Endothelial cell of umbilical vein (primary cell): ENCODE data around the gene C1orf159. TPM values are rescaled to one million over a fixed set of nuclear protein-coding genes. Genes with fewer than 3 reads are reported as not detected.
A peak's percentile ranks its signal among the peaks of the same experiment; 100 is the strongest.

ENCODE experiments used
- BruUV-seq: library from RNA; stranded (reverse); fragments of 400-500 nt; replicated peaks from 2 replicates; lab custom pipeline; 2021; lab: Mats Ljungman, UMichigan
- CTCF ChIA-PET: fragments of 300-600, 350-600 bp; sonication (Branson Sonifier 250); formaldehyde crosslinking; loops from one replicate; lab custom pipeline; 2021; ENCODE audit warnings: antibody characterized with exemption, inconsistent platforms; lab: Charles Lee
- POLR2A ChIA-PET: fragments of 300-600, 350-600 bp; sonication (Branson Sonifier 250); formaldehyde crosslinking; loops from one replicate; lab custom pipeline; 2021; ENCODE audit warnings: antibody characterized with exemption, inconsistent platforms; lab: Charles Lee
- DNase-seq: peaks from one replicate; pipeline ENCODE4 v3.0.0-alpha.2; 2011; ENCODE audit warnings: low read depth, low spot score
- FAIRE-seq: peaks from 2 replicates; lab custom pipeline; 2011; peaks lifted over from hg19 to GRCh38; lab: Jason Lieb, UNC
- H2AFZ ChIP-seq: 2 replicates; pipeline ENCODE4 v1.6.0; 2012; ENCODE audit warnings: low read depth, low read length, control low read depth, inconsistent platforms
- H3K27ac ChIP-seq: 2 replicates; pipeline ENCODE4 v1.5.1; 2011; ENCODE audit warnings: low read depth, mild to moderate bottlenecking, control low read depth, low read length, moderate library complexity; ENCODE audit not compliant: insufficient read depth
- H3K27me3 ChIP-seq, 2 experiments: 2 replicates each; pipeline versions ENCODE4 v1.6.0 to v1.6.1; 2011; ENCODE audit warnings: low read length in 2 of 2, mixed read lengths in 1 of 2; ENCODE audit not compliant: control insufficient read depth in 2 of 2, insufficient read depth in 2 of 2
- H3K36me3 ChIP-seq, 2 experiments: 2 replicates in 1 of 2; 3 replicates in 1 of 2; pipeline ENCODE4 v1.5.1; 2011; ENCODE audit warnings: low read length in 2 of 2, mild to moderate bottlenecking in 1 of 2, moderate library complexity in 1 of 2; ENCODE audit not compliant: control insufficient read depth in 2 of 2, insufficient read depth in 2 of 2; ENCODE audit errors: extremely low read depth in 1 of 2
- H3K4me1 ChIP-seq: 3 replicates; pipeline ENCODE4 v1.5.1; 2011; ENCODE audit warnings: mild to moderate bottlenecking, low read length; ENCODE audit not compliant: control insufficient read depth, insufficient read depth; ENCODE audit errors: extremely low read depth
- H3K4me2 ChIP-seq: 2 replicates; pipeline ENCODE4 v1.6.1; 2011; ENCODE audit warnings: low read length, control low read depth, mixed read lengths; ENCODE audit not compliant: insufficient read depth
- H3K4me3 ChIP-seq, 3 experiments: fragments of 200-600 bp in 1 of 3; sonication (generic), shearing (Covaris generic) in 1 of 3; replicated peaks in 1 of 3; 2 replicates each; pipeline ENCODE4 v1.5.1; 2011 to 2016; ENCODE audit warnings: control low read depth in 3 of 3, low read length in 3 of 3, mild to moderate bottlenecking in 2 of 3, inconsistent platforms in 1 of 3, low read depth in 1 of 3, moderate library complexity in 1 of 3; ENCODE audit not compliant: insufficient read depth in 1 of 3
- H3K79me2 ChIP-seq: 2 replicates; pipeline ENCODE4 v1.6.0; 2012; ENCODE audit warnings: low read length, inconsistent platforms; ENCODE audit not compliant: control insufficient read depth, insufficient read depth
- H3K9ac ChIP-seq: replicated peaks from 2 replicates; pipeline ENCODE3; 2011; ENCODE audit warnings: low read length, control low read depth; ENCODE audit not compliant: insufficient read depth; ENCODE audit errors: extremely low read depth
- H3K9me1 ChIP-seq: replicated peaks from 3 replicates; pipeline ENCODE4 v1.6.0; 2011; ENCODE audit warnings: mild to moderate bottlenecking, low read length; ENCODE audit not compliant: control insufficient read depth, insufficient read depth; ENCODE audit errors: extremely low read depth
- H3K9me3 ChIP-seq: replicated peaks from 2 replicates; pipeline ENCODE4 v1.5.1; 2012; ENCODE audit warnings: low read length, inconsistent platforms; ENCODE audit not compliant: control insufficient read depth, insufficient read depth
- H4K20me1 ChIP-seq: replicated peaks from 2 replicates; pipeline ENCODE3; 2011; ENCODE audit warnings: mild to moderate bottlenecking, low read length; ENCODE audit not compliant: control insufficient read depth, insufficient read depth; ENCODE audit errors: extremely low read depth
- CTCF ChIP-seq, 2 donors: IDR thresholded peaks; 1 replicate in 1 of 2; 2 replicates in 1 of 2; pipeline ENCODE4 v1.5.1; 2011; ENCODE audit warnings: low read length in 2 of 2, mild to moderate bottlenecking in 2 of 2, moderate library complexity in 2 of 2, control low read depth in 1 of 2, inconsistent platforms in 1 of 2, low read depth in 1 of 2; ENCODE audit not compliant: insufficient read depth in 1 of 2; ENCODE audit errors: extremely low read depth in 1 of 2
- EZH2 ChIP-seq: IDR thresholded peaks from 2 replicates; pipeline ENCODE4 v1.6.1; 2012; ENCODE audit warnings: borderline replicate concordance, low read depth, mild to moderate bottlenecking, moderate library complexity, low read length, inconsistent platforms; ENCODE audit not compliant: severe bottlenecking
- FOS ChIP-seq: IDR thresholded peaks from 2 replicates; pipeline ENCODE4 v1.6.1; 2011; ENCODE audit warnings: mild to moderate bottlenecking, low read length, moderate library complexity, borderline replicate concordance; ENCODE audit not compliant: insufficient read depth
- GATA2 ChIP-seq: IDR thresholded peaks from 2 replicates; pipeline ENCODE4 v1.7.0; 2011; ENCODE audit warnings: low read depth, mild to moderate bottlenecking, moderate library complexity, mixed read lengths, low read length; ENCODE audit not compliant: insufficient read length, insufficient read depth
- JUN ChIP-seq: IDR thresholded peaks from 2 replicates; pipeline ENCODE4 v1.6.1; 2011; ENCODE audit warnings: borderline replicate concordance, low read depth; ENCODE audit not compliant: insufficient read length, insufficient read depth
- MAX ChIP-seq: IDR thresholded peaks from 2 replicates; pipeline ENCODE4 v1.6.1; 2011; ENCODE audit not compliant: insufficient read depth, insufficient read length
- MYC ChIP-seq: IDR thresholded peaks from one replicate; pipeline ENCODE4 v1.6.1; 2011; ENCODE audit warnings: mild to moderate bottlenecking, low read depth, low read length
- POLR2A ChIP-seq: IDR thresholded peaks from 2 replicates; pipeline ENCODE4 v1.6.1; 2012; ENCODE audit warnings: low read depth, mild to moderate bottlenecking, control low read depth, low read length
- POLR2AphosphoS5 ChIP-seq: IDR thresholded peaks from 2 replicates; pipeline ENCODE4 v1.6.1; 2012; ENCODE audit warnings: low read depth, mild to moderate bottlenecking, control low read depth, low read length, moderate library complexity; ENCODE audit not compliant: insufficient read depth
- dilution Hi-C: fragments of 300-500 bp; cut with MboI; formaldehyde crosslinking; loops from one replicate; pipeline ENCODE4 v1.15.0; 2019; ENCODE audit warnings: low sequenced_read_pairs; ENCODE audit not compliant: extremely low pct_ligation_motif_present
- intact Hi-C: fragments of 100-400 bp; cut with micrococcal nuclease; formaldehyde crosslinking; loops from one replicate; pipeline ENCODE4 v1.10.0; 2022
- polyA plus RNA-seq, 4 experiments: library from polyadenylated mRNA; depleted of rRNA in 3 of 4; stranded (reverse) in 3 of 4; unstranded in 1 of 4; fragments of >200 nt; gene quantifications; 2 replicates each; pipeline versions ENCODE4 v1.2.1 to v1.2.3, GENCODE V29; 2011 to 2012; ENCODE audit warnings: missing spikeins in 1 of 4
- total RNA-seq: library from RNA; stranded (reverse); gene quantifications from 2 replicates; pipeline ENCODE4 v1.2.3, GENCODE V29; 2021

Gene C1orf159
- total and polyA plus RNA-seq, 2 donors (not counting 3 experiments of a cell fraction or from before 2014, with no cell fraction given) = 16.1 to 20.1 TPM

GRCh38 chr1:1115136-1115785 is 628 bp downstream of the C1orf159 start:
- CTCF ChIA-PET = interaction anchor here (0.6 kb wide), 1 partner anchor 177 kb away, joined by 6 read pairs; no protein-coding TSS in a partner anchor
- Histone ChIP-seq H3K9me1 (no peaks in the 10 kb centered on the region), H3K4me1 (no peaks in the 10 kb centered on the region), H2AFZ (no peak overlapping the region), H3K27ac (no peak overlapping the region), H3K4me2 (peak overlapping the region; percentile 76), H3K36me3 (no peaks in the 10 kb centered on the region), H3K79me2 (peaks cover 2% of the 10 kb centered on the region), H3K9me3 (no peaks in the 10 kb centered on the region), H3K4me3 (peak overlapping the region; percentile 24 to 59 (median 38)), H3K9ac (peak overlapping the region; percentile 49), H3K27me3 (peaks cover 0 to 2% of the 10 kb centered on the region in 2 experiments), H4K20me1 (no peaks in the 10 kb centered on the region)
- no peak for TF ChIP-seq EZH2
- TF ChIP-seq MAX = no peak
- no peak for TF ChIP-seq JUN
- TF ChIP-seq POLR2AphosphoS5 = no peak
- no peak for TF ChIP-seq POLR2A
- no peak for TF ChIP-seq MYC
- no peak for TF ChIP-seq FOS
- TF ChIP-seq CTCF (IDR thresholded peaks at IDR 0.05; ENCODE audit: extremely low read depth in 1 of 2, insufficient read depth in 1 of 2, low read depth in 1 of 2, low read length in 2 of 2) = no peak
- TF ChIP-seq GATA2 = no peak
- POLR2A ChIA-PET = no interaction called here
- FAIRE-seq (no peak), DNase-seq (no peak)
- intact Hi-C loops (loop anchor here (5.0 kb wide), 1 partner anchor 53 kb away; no protein-coding TSS in a partner anchor), dilution Hi-C loops (no loop called here)
- BruUV-seq = no TSS peak
